Activated CD8-positive, alpha-beta memory T cell treated with anti-CD3 and anti-CD28 coated beads, Interleukin-2, amount 10 ng/mL, durations not matched to agents 7 days and 5 days (primary cell): ENCODE data around the gene CDHR1. TPM values are rescaled to one million over a fixed set of nuclear protein-coding genes. Genes with fewer than 3 reads are reported as not detected.
"Not testable (repeated sequence)": the region's sequence is repeated elsewhere in the genome, so short reads cannot be mapped to it uniquely, and the experiment has no call there.

Experiments used
- ATAC-seq: fragments of 150-1000 bp; cut with Tn5 transposase; one replicate; pipeline ENCODE4 v1.10.0; 2021; ENCODE audit warnings: moderate library complexity
- CTCF ChIA-PET: fragments of 350-600 bp; sonication (Branson Sonifier 250); formaldehyde crosslinking; loops from one replicate; lab custom pipeline; 2021; ENCODE audit warnings: antibody characterized with exemption; lab: Charles Lee
- DNase-seq: peaks from one replicate; pipeline ENCODE4 v3.0.0-alpha.2; 2020
- H3K27ac Mint-ChIP-seq: one replicate; pipeline ENCODE4 v1.8.0; 2021; ENCODE audit warnings: mild to moderate bottlenecking, mixed read lengths
- H3K27me3 Mint-ChIP-seq: one replicate; pipeline ENCODE4 v1.8.0; 2021; ENCODE audit warnings: mixed read lengths
- H3K36me3 Mint-ChIP-seq: one replicate; pipeline ENCODE4 v1.8.0; 2021; ENCODE audit warnings: mild to moderate bottlenecking, mixed read lengths
- H3K4me1 Mint-ChIP-seq: one replicate; pipeline ENCODE4 v1.8.0; 2021; ENCODE audit warnings: mixed read lengths
- H3K4me3 Mint-ChIP-seq: one replicate; pipeline ENCODE4 v1.8.0; 2021; ENCODE audit warnings: mild to moderate bottlenecking, moderate library complexity, mixed read lengths
- H3K9me3 Mint-ChIP-seq: one replicate; pipeline ENCODE4 v1.8.0; 2022; ENCODE audit warnings: low read depth, mixed read lengths
- total RNA-seq, 2 experiments: library from RNA; stranded (reverse); gene quantifications; one replicate each; pipeline ENCODE4 v1.2.3, GENCODE V29; 2021

Gene CDHR1
- total RNA-seq, 2 experiments from 2014 or later: 0.37 to 1.6 TPM

DNA sequence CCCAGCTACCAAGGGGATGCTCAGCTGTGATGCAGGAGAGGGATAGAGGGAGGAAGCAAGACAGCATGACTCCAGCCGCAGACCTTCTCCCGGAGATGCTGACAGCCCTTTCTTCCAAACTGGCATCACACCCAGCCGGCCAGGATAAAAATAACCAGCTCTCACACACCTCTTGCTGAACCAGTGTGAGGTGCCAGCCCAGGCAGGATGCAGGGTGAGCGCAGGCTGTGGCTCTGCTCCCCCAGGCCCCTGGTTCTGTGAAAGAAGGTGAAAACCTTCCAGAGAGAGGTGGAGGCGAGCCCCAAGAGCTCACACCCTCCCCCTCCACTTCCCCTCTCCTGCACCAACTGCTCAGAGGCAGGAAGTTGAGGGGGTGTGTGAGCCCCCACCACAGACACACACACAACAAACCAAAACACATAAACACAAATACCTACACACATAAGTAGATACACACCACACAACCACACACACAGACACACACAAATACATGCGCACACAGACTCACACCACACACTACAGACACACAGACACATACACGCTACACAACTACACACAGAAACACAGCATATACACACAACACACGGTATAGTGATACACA, 16.7 kb upstream of the CDHR1 start:
- no peak overlapping the region for H3K4me3 Mint-ChIP-seq
- DNase-seq: peak; percentile 87
- H3K27me3 Mint-ChIP-seq: no peaks in the 10 kb centered on the region
- CTCF ChIA-PET: interaction anchor here (1.0 to 2.6 kb wide), 10 partner anchors 9 to 79 kb away, joined by 3 to 16 read pairs (median 4); no protein-coding TSS in a partner anchor
- H3K4me1 Mint-ChIP-seq: peaks cover 5% of the 10 kb centered on the region
- H3K27ac Mint-ChIP-seq: no peak overlapping the region
- H3K36me3 Mint-ChIP-seq: no peaks in the 10 kb centered on the region
- no peaks in the 10 kb centered on the region for H3K9me3 Mint-ChIP-seq
- ATAC-seq: peak; percentile 91

DNA sequence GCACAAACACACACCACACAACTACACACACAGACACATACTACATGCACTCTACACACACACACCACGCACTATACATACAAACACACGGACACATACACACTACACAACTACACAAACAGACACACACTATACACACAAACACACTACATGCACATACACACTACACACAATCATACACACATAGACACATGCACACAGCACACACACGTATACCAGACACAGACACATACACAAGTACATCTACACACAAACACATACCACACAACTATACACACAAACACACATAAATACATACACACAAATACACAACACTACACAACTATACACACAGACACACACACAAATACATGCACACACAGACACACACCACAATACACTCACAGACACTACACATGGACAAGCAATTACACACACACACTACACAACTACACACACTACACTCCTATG, 16.2 kb upstream of the CDHR1 start:
- Mint-ChIP-seq H3K27ac (no peak overlapping the region), H3K36me3 (no peaks in the 10 kb centered on the region), H3K4me3 (no peak overlapping the region), H3K4me1 (peaks cover 5% of the 10 kb centered on the region), H3K9me3 (no peaks in the 10 kb centered on the region), H3K27me3 (no peaks in the 10 kb centered on the region)
- ATAC-seq (no peak), DNase-seq (no peak)
- CTCF ChIA-PET: interaction anchor here (1.0 to 2.6 kb wide), 7 partner anchors 10 to 78 kb away, joined by 3 to 16 read pairs (median 4); no protein-coding TSS in a partner anchor

DNA sequence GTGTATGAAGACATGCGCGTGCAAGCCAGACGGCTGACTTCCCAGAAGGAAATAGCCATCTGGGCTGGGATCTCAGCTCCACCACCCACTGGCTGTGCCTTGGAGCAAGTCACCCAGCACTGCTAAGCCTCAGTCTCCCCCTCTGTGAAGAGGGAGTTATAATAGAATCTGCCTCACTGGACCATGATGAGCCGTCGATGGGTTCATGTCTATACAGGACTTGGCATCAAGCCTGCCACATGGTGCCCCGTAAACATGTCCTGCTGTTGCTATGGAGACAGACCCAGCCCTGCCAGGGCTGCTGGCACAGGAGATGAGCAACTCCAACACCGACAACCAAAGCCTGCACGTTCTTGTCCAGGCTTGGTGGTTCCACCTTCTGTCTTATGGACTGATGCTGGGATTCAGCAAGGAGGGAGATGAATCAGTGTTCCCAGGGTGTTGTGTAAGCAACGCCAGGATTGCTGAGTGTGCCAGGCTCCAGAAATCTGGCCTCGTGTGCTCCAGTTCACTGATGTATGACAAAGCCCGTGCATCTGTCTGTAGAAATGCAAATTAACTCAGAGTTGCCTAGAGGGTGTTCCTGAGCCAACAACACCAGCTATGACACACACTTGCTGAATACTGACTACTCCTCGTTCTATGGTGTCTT, 15.2 kb upstream of the CDHR1 start:
- Mint-ChIP-seq H3K4me3 (no peak overlapping the region), H3K27ac (no peak overlapping the region), H3K4me1 (peaks cover 5% of the 10 kb centered on the region), H3K9me3 (no peaks in the 10 kb centered on the region), H3K36me3 (no peaks in the 10 kb centered on the region), H3K27me3 (no peaks in the 10 kb centered on the region)
- ATAC-seq (no peak), DNase-seq (no peak)
- CTCF ChIA-PET: no interaction called here

DNA sequence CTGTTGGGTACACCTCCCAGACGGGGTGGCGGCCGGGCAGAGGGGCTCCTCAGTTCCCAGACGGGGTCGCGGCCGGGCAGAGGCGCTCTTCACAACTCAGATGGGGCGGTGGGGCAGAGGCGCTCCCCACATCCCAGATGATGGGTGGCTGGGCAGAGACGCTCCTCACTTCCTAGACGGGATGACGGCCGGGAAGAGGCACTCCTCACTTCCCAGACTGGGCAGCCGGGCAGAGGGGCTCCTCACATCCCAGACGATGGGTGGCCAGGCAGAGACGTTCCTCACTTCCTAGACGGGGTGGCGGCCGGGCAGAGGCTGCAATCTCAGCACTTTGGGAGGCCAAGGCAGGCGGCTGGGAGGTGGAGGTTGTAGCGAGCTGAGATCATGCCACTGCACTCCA, 14.0 kb upstream of the CDHR1 start:
- DNase-seq, CTCF ChIA-PET, H3K27ac Mint-ChIP-seq, ATAC-seq, H3K27me3 Mint-ChIP-seq, H3K36me3 Mint-ChIP-seq, H3K9me3 Mint-ChIP-seq, H3K4me3 Mint-ChIP-seq: not testable (repeated sequence)
- peaks cover 11% of the 10 kb centered on the region for H3K4me1 Mint-ChIP-seq

DNA sequence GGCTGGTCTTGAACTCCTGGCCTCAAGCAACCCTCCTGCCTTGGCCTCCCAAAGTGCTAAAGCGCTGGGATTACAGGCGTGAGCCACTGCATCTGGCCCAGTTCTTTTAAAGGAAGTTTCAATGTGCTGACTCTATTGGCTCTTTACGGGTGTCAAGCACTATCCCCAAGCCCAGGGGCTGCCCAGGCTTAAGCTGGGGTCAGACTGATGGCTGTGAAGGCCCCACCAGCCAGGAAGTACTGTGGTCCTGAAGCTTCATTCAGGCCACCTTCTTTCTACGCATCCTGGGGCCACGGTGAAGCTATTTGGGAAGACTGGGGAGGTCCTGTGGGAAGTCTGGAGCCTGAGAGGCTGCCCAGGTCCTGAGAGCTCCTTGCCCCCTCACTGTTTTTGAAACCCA, 12.7 kb upstream of the CDHR1 start:
- Mint-ChIP-seq H3K36me3 (no peaks in the 10 kb centered on the region), H3K4me3 (no peak overlapping the region), H3K27me3 (no peaks in the 10 kb centered on the region), H3K4me1 (peaks cover 10% of the 10 kb centered on the region), H3K27ac (no peak overlapping the region), H3K9me3 (no peaks in the 10 kb centered on the region)
- ATAC-seq (no peak), DNase-seq (no peak)
- CTCF ChIA-PET: interaction anchor here (0.9 kb wide), 1 partner anchor 25 kb away, joined by 3 read pairs; no protein-coding TSS in a partner anchor

DNA sequence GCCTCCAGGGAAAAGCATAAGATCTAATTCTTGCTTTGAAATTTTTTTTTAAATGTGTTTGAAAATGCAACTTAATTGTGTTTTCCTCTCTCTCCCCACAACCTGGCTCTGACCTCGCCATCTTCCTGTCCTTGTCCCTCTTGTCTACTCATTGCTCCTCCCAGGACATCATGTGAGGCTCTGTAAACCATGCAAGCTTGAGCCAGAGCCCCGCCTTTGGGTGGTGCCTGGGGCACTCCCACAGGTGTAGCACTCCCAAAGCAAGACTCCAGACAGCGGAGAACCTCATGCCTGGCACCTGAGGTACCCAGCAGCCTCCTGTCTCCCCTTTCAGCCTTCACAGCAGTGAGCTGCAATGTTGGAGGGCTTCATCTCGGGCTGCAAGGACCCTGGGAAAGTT, 9.8 kb upstream of the CDHR1 start:
- peaks cover 6% of the 10 kb centered on the region for H3K4me1 Mint-ChIP-seq
- no peaks in the 10 kb centered on the region for H3K9me3 Mint-ChIP-seq
- H3K27me3 Mint-ChIP-seq: no peaks in the 10 kb centered on the region
- no peak overlapping the region for H3K4me3 Mint-ChIP-seq
- CTCF ChIA-PET: interaction anchor here (2.3 kb wide), 1 partner anchor 36 kb away, joined by 8 read pairs; no protein-coding TSS in a partner anchor
- DNase-seq (no peak), ATAC-seq (no peak)
- H3K36me3 Mint-ChIP-seq: no peaks in the 10 kb centered on the region
- no peak overlapping the region for H3K27ac Mint-ChIP-seq

DNA sequence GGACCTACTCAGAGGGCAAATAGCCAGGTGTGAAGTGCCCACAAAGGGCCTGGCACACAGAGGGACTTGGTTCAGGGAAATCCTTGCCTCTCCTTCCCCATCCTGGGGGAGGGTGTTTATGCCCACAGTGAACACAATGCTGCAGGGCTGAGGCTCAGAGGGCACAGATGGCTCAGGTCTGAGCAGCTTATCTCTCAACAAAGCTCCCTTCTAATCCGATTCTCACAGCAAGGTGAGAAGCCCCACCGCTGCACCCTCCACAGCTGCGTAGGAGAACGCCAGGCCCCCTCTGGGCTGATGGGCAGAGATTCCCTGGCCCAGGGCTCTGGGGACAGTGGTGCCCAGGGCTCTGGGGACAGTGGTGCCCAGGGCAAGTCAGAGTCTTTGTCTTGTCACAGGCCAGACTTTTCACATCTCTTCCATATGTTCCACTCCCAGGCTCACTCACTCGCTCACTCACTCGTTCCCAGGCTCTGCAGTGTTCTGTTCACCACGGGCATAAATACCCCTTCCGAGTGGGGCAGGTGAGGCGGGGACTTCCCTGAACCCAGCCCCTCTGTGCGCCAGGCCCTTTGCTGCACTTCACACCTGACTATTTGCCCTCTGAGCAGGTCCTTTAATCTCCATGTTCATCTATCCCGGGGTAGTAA, 8.7 kb upstream of the CDHR1 start:
- no peak for ATAC-seq
- H3K27ac Mint-ChIP-seq: no peak overlapping the region
- no peaks in the 10 kb centered on the region for H3K9me3 Mint-ChIP-seq
- H3K36me3 Mint-ChIP-seq: no peaks in the 10 kb centered on the region
- CTCF ChIA-PET: interaction anchor here (2.3 kb wide), 1 partner anchor 38 kb away, joined by 8 read pairs; no protein-coding TSS in a partner anchor
- no peaks in the 10 kb centered on the region for H3K27me3 Mint-ChIP-seq
- H3K4me1 Mint-ChIP-seq: peaks cover 7% of the 10 kb centered on the region
- no peak for DNase-seq
- no peak overlapping the region for H3K4me3 Mint-ChIP-seq

DNA sequence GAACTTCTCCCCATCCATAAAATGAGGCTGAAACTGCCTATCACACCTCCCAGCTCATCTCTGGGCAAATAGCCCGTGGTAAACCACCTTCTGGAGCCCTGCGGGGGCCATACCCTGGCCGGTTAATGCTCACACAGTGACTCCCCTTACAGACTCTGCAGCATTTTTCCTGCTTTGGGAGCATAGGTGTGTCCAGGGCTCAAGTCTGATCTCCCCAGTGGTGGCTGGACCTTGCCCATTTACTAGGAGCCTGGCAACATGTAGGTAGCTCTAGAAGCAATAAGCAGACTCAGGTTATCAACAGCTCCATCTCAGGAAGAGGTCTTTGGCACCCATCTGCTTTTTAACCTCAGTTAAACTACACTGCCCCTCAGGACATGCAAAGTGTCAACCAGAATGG, 5.5 kb upstream of the CDHR1 start:
- peaks cover 11% of the 10 kb centered on the region for H3K27me3 Mint-ChIP-seq
- H3K27ac Mint-ChIP-seq: no peak overlapping the region
- H3K36me3 Mint-ChIP-seq: no peaks in the 10 kb centered on the region
- H3K9me3 Mint-ChIP-seq: no peaks in the 10 kb centered on the region
- H3K4me3 Mint-ChIP-seq: no peak overlapping the region
- ATAC-seq (no peak), DNase-seq (no peak)
- CTCF ChIA-PET: interaction anchor here (0.6 kb wide), 1 partner anchor 41 kb away, joined by 3 read pairs; no protein-coding TSS in a partner anchor
- H3K4me1 Mint-ChIP-seq: peaks cover 17% of the 10 kb centered on the region

DNA sequence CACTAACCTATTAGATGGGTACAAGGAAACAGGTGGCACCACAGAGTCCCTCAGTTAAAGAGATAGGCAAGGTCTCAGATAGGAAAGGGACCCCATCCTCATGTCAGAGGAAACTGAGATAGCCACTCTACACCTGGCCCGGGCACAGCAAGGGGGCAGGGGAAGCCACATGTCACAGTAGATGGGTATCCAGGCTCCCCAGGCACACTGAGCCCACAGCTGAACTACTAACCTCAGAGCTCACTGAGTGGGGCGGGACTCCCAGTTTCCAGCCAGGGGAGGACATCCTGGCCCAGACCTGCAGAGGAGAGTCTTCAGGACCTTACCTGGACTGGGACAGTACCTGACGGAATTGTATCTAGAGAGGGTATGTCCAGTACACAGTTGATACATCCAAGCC, 3.7 kb upstream of the CDHR1 start:
- no peak overlapping the region for H3K4me3 Mint-ChIP-seq
- DNase-seq (no peak), ATAC-seq (no peak)
- no peaks in the 10 kb centered on the region for H3K9me3 Mint-ChIP-seq
- no peaks in the 10 kb centered on the region for H3K36me3 Mint-ChIP-seq
- CTCF ChIA-PET: interaction anchor here (1.1 to 1.6 kb wide), 4 partner anchors 14 to 43 kb away, joined by 3 to 5 read pairs (median 4); no protein-coding TSS in a partner anchor
- no peak overlapping the region for H3K27ac Mint-ChIP-seq
- peaks cover 23% of the 10 kb centered on the region for H3K27me3 Mint-ChIP-seq
- H3K4me1 Mint-ChIP-seq: peaks cover 10% of the 10 kb centered on the region

DNA sequence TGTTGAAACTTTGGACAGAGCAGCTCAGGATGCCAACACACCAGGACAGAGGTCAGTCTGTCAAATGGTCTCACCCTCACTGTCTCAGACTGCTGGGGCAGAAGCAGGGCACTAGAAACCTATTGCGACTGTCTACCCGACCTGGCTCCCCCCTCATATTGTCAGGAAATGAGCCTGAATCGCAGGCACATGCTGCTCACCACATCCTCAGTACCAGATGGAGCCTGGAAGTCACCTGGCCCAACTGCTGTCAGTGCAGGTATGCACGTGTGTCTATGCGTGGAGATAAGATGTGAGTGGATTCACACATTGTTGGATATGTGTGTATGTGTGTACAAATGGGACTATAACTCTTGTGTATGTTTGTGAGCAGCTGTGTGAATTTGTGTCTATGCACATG, 3.2 kb upstream of the CDHR1 start:
- no peak overlapping the region for H3K27ac Mint-ChIP-seq
- peak; percentile 51 for DNase-seq
- ATAC-seq: no peak
- H3K9me3 Mint-ChIP-seq: no peaks in the 10 kb centered on the region
- CTCF ChIA-PET: interaction anchor here (1.1 to 1.6 kb wide), 4 partner anchors 13 to 43 kb away, joined by 3 to 5 read pairs (median 4); no protein-coding TSS in a partner anchor
- peaks cover 10% of the 10 kb centered on the region for H3K4me1 Mint-ChIP-seq
- H3K36me3 Mint-ChIP-seq: no peaks in the 10 kb centered on the region
- H3K4me3 Mint-ChIP-seq: no peak overlapping the region
- H3K27me3 Mint-ChIP-seq: peaks cover 27% of the 10 kb centered on the region

DNA sequence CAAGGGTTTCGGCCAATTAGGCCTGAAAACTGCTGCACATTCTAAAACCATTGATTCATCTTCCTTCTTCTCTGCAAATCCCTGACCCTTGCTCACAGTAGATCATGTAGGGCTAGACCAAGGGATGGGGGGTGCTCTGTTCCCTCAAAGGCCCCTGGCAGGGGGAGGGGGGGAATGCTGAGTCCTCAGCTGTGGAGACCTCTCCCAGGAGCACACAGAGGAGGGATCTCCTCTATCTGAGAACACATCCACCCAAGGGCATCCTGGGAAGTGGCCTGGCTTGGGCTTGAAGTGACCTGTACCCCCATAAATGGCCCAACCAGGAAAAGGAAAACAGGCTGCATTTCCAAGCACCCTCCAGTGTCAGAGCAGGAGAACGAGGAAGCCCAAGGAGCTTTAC, 1.0 kb upstream of the CDHR1 start:
- no peak for ATAC-seq
- DNase-seq: no peak
- Mint-ChIP-seq H3K36me3 (no peaks in the 10 kb centered on the region), H3K9me3 (no peaks in the 10 kb centered on the region), H3K27ac (no peak overlapping the region), H3K4me3 (no peak overlapping the region), H3K4me1 (peaks cover 10% of the 10 kb centered on the region), H3K27me3 (peaks cover 38% of the 10 kb centered on the region)
- CTCF ChIA-PET: interaction anchor here (0.9 to 2.2 kb wide), 3 partner anchors 16 to 46 kb away, joined by 4 to 9 read pairs (median 8); no protein-coding TSS in a partner anchor

DNA sequence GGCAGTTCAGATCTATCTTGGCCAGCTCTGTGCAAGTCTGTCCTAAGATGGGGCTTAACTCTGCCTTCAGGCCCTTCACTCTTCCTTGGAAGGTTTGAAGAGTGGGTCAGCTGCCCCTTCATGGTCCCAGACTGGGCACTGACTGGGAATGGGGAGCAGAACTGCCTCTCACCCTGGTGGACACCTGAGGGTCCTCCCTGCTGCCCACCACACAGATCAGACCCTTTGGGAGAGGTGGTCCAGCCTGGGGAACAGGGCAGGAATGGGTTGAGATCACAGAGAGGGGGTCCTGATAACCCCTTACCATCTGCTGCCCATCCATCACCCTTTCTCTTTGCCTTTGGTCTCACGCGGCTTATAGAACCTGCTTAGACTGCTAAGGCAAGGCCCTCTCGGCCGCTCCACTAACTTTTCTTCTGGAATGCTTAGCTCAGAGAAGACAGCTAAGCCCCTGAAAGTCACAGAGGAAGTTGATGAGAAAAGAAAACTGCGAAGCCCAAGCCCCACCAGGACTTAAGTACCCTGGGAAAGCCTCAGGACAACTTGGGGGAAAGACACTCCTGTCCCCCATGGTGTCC, 402 bp upstream of the CDHR1 start:
- CTCF ChIA-PET: interaction anchor here (0.9 to 2.2 kb wide), 3 partner anchors 17 to 46 kb away, joined by 4 to 9 read pairs (median 8); no protein-coding TSS in a partner anchor
- DNase-seq (no peak), ATAC-seq (no peak)
- H3K4me1 Mint-ChIP-seq: peaks cover 10% of the 10 kb centered on the region
- H3K9me3 Mint-ChIP-seq: no peaks in the 10 kb centered on the region
- H3K4me3 Mint-ChIP-seq: peak overlapping the region; percentile 43
- peaks cover 38% of the 10 kb centered on the region for H3K27me3 Mint-ChIP-seq
- H3K36me3 Mint-ChIP-seq: no peaks in the 10 kb centered on the region
- H3K27ac Mint-ChIP-seq: no peak overlapping the region
